HG02943 (cell line): Measurements from ENCODE around the gene TTC38.
"Not testable (repeated sequence)": the region's sequence is repeated elsewhere in the genome, so short reads cannot be mapped to it uniquely, and the experiment has no call there.

Experiments used
- ATAC-seq: cut with Tn5 transposase; IDR thresholded peaks from one replicate; pipeline ENCODE4 v1.9.1; 2021; ENCODE audit warnings: mild to moderate bottlenecking, low read depth, moderate library complexity; ENCODE audit not compliant: unreplicated experiment

The TTC38 gene

DNA sequence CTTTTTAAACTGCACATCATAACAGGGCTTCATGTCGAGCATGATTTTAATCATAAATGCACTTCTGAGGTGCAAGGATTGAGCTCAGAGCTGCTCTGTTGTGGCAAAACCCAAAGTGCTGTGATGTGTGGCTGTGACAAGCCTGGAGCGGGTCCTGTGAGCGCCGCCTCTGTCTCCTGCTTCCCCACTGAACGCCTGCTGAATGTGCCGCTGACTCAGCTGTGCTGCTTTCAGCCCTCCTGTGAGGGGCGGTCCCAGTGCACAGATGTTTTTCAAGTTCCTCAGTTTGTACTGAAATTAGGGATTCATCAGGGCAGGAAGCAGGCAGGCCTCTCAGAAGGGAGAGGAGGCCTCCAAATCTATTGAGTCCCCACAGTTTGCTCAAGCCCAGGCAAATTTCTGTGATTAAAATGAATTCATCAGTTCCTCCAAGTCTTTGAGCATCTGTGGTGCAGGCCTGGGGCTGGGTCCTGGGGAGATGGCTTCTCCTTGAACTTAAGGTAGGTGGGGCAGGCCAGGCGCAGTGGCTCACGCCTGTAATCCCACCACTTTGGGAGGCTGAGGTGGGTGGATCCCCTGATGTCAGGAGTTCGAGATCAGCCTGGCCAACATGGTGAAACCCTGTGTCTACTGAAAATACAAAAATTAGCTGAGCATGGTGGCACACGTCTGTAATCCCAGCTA, 25.9 kb downstream of the TTC38 start:
- ATAC-seq: no peak

DNA sequence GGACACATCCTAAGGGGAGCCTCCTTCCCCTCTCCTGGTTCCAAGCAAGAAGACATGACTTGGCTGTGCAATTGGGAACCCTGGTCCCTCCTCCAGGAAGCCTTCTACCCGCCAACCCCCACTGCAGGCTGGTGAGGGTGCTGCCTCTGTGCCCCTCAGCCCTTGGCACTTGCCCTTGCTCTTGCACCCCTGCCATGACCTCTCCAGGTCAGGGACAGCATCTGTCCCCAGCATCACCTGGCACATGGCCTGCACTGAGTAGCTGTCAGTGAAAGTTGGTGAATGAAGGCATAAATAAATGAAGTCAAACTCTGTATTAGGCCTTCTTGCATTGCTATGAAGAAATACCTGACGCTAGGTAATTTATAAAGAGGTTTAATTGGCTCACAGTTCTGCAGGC, 27.0 kb downstream of the TTC38 start:
- no peak for ATAC-seq

DNA sequence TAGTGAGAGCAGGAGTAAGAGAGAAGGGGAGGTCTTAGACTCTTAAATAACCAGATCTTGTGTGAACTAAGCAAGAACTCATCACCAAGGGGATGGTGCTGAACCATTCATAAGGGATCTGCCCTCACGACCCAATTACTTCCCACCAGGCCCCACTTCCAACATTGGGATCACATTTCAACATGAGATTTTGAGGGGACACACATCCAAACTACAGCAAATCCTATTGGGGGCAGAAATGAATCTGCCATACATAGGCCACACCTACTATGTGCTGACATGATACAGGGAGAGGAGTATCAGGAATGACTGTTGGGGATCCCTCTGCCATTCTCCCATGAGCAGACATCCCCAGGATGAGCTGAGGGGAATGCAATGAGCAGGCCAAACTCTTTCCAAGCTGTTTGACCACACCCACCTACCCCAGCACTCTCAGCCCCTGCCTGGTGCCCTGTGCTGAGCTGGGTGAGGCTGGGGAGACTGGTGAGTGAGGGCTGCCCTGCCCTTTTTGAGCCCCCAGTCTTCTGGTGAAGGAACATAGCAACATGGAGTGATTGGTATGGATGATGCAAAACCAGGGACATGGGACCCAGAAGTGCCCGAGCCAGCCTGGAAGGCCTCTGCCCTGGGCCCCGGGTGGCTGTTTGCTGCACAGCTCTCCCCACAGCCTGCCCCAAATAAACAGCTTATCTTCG, 27.6 kb downstream of the TTC38 start:
- ATAC-seq: no peak

DNA sequence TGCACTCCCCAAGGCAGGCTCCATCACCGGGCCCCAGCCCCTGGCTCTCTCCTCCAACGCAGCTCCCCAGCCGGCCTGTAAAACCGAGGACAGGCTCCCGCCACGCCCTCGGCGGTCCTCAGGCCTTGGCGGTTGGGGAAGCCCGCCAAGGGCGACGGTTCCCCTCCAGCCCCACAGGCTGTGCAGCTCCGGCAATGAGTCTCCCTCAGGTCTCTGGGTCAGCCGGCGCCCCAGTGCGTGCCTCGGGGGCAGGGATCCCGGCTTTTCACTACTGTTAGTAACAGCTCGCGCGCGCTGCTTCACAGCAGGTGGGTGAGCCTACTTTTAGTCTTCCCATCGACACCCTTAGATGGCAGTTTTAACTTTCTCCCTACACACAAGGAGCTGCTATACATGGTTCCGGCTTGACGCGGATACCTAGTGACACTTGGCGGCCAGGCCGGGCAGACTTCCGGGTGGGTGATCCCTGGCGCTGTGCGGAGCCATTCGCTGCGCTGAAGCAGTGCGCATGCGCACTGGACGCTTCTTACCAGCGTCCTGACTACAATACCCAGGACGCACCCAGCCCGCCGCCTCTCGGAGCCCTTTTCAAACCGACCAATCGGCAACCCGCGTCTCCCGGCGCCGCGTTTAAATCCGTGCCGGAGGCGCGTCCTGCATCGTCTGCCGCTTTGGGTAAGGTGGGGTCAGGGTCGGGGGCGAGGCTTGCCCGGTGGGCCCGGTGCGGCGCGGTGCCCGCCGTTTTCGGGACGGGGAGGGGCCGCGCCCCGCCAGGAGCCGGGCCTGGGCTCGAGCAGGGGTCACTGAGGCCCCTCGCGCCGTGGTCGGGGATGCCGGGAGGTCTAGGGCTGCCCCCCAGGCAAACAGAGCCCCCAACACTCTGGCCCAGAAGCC, 28.7 kb downstream of the TTC38 start, which contains the start of gene GTSE1:
Gene GTSE1 (plus strand): TSS at position 614 of the 894 bp plus-strand sequence. CDS start 531 bp downstream, outside the sequence.
- ATAC-seq: peak; percentile 93

DNA sequence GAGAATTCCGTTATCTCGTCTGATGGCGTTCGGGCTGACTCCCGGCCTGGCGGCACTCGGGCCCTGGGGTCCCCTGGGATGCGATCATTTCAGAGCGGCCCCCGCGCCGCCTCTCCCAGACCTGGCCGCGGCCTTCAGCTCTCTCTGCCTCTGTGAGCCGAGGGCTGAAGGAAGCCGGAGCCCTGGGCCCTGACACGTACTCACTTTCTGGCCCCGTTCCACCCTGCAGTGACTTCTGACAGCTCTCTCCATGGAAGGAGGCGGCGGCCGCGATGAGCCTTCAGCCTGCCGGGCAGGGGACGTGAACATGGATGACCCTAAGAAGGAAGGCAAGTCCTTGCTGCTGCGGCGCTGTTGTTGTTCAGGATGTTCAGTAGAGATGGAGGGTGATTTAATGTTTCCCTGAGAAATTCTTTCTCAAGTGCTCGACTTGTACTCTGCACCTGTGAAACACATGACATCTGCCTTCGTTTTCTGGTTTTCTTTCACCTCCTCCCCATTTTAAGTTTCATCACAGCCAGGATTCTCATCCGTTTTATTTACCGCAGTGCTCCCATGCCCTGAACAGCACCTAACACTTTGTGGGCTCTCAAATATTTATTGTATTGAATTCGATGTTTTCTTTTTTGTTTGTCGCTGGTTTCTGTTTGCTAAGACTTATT, 29.5 kb downstream of the TTC38 start:
- peak; percentile 15 for ATAC-seq

DNA sequence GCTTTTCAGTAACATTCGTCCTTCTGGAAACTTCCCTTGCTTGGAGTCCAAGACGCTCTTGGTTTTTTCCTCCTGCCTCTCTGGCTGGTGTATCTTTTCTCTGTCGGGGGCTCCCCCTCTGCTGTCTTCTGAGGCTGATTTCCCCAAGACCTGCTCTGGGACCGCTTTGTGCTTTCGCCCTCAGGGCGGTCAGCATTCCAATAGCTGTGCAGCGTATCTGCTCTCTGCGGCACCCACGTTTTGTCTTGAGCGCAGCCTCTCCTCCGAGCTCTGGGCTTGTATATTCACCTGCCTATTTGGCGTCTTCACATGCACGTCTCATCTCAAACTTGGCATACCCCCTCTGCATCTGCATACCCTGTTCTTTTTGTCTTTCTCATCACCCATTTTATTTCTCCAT, 31.3 kb downstream of the TTC38 start:
- ATAC-seq: no peak

DNA sequence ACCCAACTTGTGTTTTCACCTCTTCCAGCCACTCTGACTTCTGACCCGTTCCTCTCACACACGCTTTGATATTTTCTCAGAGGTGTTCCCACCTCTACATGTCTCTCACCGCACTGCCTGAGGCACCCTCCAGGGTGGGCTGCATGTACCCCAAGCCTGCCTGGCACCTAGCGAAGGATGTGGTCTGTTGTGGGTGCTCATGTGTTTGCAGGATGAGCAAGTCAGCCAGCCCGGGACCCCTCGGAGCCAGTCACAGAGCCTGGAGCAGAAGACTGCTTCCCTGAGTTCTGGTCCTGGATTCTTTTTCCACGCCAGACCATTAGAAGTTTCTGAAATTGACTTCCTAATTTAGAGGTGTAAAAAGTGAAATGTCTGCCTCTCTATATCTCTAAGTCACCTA, 32.7 kb downstream of the TTC38 start:
- ATAC-seq: no peak

DNA sequence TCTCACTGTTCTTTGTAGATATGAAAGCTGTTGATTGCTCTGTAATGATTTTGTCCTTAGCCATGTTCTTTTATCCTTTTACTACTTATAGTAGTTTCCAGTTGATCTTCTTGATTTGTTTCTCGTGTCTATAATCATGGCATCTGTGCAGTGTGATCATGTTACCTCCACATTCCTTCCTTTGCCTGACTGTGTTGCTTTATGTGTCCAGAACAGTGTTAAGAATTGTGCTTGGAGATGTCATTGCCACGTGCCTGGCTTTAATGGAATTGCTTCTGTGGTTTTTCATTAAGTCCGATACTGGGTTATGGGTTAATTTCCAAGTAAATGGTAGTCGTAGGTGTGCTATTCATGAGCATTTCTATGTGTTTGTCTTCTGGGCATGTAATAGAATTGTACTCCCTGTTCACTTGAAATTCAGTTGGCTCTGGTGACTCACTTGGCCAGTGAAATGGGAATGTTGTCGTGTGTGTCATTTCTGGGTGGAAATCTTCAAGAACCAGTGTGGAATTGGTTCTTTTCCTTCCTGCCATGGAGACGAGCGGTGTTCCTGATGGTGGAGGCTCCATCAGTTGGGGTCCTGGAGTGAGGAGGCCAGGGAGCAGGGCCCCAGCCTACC, 35.6 kb downstream of the TTC38 start:
- ATAC-seq: no peak

DNA sequence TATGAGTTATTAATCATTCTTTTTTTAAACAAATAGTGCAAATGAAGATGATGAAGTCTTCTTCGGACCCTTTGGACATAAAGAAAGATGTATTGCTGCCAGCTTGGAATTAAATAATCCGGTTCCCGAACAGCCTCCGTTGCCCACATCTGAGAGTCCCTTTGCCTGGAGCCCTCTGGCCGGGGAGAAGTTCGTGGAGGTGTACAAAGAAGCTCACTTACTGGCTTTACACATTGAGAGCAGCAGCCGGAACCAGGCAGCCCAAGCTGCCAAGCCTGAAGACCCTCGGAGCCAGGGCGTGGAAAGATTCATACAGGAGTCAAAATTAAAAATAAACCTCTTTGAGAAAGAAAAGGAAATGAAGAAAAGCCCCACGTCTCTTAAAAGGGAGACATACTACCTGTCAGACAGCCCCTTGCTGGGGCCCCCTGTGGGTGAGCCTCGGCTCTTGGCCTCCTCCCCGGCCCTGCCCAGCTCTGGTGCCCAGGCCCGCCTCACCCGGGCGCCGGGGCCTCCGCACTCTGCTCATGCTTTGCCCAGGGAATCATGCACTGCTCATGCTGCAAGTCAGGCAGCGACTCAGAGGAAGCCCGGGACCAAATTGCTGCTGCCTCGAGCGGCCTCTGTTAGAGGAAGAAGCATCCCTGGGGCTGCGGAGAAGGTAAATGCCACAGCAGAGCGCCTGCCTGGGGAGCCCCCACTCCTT, 40.6 kb downstream of the TTC38 start:
- ATAC-seq: no peak

DNA sequence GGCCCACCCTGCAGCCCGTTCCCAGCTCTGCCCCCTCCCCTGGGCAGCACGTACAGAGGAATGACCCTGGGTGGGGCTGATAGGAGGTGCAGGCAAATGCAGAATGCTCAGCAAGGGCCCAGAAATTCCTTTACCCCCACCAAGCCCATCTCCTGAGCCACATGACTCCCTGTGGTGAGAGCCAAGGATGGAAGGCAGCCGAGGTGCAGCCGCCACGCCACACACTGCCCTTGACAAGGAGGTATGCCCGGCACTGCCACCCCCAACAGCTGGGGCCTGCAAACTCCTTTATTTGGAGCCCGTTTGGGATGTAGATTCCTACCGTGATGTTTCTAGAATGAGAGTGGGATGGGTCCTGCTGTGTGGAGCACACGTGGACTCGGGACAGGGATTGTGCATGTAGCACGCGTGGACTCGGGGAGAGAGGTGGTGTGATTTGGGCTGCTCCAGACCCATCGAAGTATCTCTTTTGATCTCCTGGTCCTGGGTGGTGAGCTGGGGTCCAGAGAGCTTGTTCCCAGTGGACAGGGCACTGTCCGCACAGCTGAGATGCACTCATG, 41.8 kb downstream of the TTC38 start:
- ATAC-seq: no peak

DNA sequence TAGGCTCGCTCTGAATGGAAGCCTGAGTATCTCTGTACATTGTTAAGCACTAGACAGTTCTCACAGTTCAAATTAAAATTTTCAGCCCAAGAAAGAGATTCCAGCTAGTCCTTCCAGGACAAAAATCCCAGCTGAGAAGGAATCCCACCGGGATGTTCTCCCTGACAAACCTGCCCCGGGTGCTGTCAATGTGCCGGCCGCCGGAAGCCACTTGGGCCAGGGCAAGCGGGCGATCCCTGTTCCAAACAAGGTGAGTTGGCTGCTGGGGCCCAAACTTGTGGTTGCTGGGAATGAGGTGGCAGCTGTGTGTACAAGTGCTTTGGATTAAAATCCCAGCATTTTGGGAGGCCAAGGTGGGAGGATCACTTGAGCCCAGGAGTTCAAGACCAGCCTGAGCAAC, 44.2 kb downstream of the TTC38 start:
- no peak for ATAC-seq

DNA sequence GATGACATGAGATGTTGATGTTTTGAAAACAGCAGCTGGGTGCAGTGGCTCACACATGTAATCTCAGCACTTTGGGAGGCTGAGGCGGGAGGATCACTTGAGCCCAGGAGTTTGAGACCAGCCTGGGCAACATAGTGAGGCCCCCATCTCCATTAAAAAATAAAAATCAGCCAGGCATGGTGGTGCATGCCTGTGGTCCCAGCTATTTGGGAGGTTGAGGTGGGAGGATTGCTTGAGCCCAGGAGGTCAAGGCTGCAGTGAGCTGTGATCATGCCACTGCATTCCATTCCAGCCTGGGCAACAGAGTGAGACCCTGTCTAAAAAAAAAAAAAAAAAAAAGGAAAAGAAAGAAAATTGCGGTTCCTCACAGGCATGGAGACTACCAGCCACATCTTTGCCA, 45.0 kb downstream of the TTC38 start:
- not testable (repeated sequence) for ATAC-seq

DNA sequence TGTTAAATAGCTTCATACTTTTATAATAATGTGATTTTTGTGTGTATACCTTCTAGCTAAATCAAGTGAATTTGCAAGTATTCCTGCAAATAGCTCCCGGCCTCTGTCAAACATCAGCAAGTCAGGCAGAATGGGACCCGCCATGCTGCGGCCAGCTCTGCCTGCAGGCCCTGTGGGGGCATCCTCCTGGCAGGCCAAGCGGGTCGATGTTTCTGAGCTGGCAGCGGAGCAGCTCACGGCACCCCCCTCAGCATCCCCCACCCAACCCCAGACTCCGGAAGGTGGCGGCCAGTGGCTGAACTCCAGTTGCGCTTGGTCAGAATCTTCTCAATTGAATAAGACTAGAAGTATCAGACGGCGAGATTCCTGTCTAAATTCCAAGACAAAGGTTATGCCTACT, 48.2 kb downstream of the TTC38 start:
- no peak for ATAC-seq

DNA sequence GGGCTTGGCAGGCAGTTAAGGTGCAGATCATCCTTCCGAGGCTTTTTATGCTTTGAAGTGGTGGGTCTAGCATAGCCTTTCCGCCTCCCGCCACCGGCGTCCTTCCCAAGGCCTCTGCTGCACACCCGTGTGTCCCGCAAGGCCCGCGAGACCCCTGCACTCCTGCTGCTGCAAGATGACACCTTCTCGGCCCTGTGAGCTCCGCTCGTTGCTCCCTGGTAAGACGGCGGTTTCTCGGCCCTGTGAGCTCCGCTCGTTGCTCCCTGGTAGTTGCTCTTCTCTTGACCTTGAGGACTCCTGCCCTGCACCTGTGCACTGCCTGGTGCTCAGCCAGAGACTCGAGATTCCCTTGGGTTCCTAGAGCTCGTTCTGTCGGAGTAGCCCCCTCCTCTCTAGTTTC, 49.8 kb downstream of the TTC38 start:
- no peak for ATAC-seq

DNA sequence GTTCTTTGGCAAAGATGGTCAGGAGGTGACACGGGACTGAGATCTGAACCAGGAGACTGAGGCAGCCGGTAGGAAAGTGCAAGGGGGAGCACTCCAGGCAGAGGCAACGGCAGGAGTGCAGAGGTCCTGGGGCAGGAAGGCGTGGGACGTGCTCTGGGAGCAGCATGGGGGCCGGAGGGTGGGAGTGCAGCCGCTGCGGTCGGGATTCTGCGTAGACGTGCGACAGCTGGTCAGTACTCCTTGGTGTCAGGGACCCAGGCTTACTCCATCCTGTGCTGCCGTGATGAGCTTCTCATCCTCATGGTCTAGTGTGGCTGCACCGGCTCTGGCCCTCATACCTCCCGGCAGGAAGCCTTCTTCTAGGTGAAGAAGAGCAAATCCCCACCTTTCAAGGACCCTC, 50.8 kb downstream of the TTC38 start:
- no peak for ATAC-seq

DNA sequence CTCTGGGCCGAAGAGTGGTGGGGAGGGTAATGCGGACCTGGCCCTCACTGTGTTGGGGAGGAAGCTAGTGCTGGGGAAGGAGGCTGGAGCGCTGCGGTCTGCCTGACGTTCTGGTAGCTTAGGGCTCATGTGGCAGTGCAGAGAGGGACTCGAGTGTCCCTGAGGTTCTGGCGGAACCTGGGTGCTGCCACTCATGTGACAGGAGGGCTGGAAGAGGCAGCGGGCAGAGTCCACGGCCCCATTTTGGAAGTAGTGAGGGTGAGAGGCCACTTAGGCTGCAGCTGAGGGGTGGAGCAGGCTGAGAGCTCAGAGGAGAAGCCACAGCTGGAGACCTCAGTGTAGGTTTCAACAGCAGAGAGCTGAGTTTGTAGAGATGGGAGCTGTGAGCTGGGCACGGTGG, 51.5 kb downstream of the TTC38 start:
- ATAC-seq: no peak

DNA sequence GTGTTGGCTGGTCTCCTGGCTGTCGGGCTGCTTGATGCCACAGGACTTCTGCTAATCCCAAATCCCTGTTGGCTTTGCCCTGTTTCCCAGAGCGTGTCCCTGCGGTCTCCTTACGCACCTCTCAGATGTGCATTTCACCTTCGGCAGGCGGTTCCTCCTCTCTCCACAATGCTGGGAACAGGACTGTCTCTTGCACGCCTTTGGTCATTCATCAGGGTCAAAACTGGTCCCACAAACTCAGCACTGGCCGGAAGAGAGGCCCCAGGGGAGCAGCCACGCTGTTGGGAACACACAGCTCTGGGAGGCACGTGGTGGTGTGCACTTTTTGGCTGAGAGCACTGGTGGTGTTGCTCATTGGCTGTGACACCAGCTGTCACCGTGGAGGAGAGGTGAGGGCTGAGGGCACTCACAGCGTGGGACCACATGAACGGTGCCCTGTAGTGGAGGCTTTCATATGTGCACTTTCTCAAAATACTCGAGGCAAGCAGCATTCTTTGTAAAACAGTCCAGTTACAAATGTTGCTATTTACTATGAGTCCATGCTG, 52.4 kb downstream of the TTC38 start:
- no peak for ATAC-seq

DNA sequence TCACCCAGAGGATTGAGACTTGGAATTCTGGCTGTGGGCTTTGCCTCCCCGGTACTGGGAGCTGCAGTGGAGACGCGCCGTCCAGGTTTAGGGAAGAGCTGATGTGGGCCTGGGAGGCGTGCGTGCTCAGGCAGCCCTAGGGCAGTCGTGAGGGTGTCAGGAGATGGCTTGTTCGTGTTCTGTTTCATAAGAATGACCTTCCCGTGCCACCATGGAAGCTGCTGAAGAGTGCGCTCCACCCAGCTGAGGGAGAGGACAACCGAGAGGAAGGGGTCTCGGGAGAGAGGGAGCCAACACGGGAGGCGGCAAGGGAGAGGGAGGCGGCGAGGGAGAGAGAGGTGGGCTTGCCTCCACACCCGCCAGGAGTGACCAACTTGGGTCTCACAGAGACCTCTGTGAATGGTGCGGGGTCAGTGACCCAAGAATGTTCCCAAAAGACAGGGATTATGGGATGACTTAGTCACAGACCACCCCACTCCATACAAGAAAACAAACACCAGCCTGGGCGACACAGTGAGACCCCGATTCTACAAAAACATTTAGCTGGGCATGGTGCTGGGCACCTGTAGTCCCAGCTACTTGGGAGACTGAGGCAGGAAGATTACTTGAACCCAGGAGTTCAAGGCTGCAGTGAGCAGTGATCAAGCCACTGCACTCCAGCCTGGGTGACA, 53.0 kb downstream of the TTC38 start:
- ATAC-seq: no peak

DNA sequence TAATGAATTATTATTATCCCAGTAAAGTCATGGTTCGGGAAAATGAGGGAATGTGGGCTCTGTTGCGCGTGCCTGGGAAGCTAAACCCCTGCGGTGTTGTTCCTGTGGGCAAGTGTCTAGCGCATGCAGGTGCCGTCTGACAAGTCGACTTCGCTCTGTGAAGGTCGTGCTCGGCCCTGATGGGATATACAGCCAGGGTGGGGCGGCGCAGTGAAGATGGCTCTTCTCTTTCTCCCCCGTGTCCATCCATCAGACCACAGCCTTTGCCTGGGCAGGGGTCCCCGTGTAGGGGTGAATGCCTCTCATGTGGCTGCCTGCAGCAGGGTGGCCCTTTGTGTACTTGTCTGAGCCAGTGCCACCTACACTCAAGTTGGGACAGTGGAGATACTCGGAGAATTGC, 54.9 kb downstream of the TTC38 start:
- no peak for ATAC-seq
